Erythroblast (primary cell): ENCODE measurements around the gene ELOVL4.

ENCODE experiments used
- GATA1 ChIP-seq: IDR thresholded peaks from 2 replicates; pipeline ENCODE4 v1.6.1; 2011; ENCODE audit warnings: low read depth, mild to moderate bottlenecking, control low read depth, low read length, moderate library complexity
- POLR2A ChIP-seq: IDR thresholded peaks from 2 replicates; pipeline ENCODE4 v1.6.1; 2011; ENCODE audit warnings: mild to moderate bottlenecking, low read length

DNA sequence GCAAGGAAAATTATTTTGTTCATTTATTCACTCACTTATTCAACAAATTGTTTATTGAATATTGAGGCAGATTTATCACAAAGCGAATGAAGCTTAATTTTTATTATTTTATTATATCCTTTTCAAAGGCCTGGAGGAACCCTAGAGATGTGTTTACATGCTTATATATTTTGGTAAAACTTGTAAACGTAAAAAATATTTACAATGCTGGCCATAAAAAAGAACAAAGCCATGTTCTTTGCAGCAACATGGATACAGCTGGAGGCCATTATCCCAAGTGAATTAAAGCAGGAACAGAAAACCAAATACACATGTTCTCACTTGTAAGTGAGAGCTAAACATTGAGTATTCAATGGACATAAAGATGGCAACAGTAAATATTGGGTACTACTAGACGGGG, 58.8 kb downstream of the ELOVL4 start:
- TF ChIP-seq POLR2A (no peak), GATA1 (no peak)
